ENCODE measurements around the gene PGA4. TPM values are rescaled to one million over a fixed set of nuclear protein-coding genes. Genes with fewer than 3 reads are reported as not detected.

Gene PGA4
- total and polyA plus RNA-seq, 4 donors = 0.33 to 4.5 (median 1.8) TPM; not detected in 1

DNA sequence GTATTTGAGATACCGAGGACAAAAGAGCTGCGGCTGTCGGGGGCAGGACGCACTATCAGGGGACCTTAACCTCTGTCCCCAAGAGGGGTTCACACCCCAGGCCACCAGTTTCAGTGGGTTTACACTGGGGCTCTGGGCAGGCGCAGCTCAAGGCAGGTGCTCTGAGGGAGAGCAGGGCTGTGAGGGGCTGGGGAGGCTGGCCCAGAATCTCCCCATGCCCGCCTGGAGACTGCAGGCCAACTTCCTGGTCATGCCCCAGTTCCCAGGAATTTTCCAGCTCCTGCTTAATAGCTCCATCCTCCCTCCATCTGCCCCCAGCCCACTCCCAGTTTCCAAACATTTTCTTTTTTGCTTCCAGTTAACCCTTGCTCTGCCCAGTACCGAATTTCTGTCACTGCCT is 26.4 kb upstream of the PGA4 start:
- Histone ChIP-seq H3K9ac (ENCODE audit: low read depth in 1 of 2, low read length in 2 of 2) (no peak overlapping the region), H3K4me3 (ENCODE audit: low read depth in 1 of 3, low read length in 3 of 3) (no peak overlapping the region), H3K27me3 (ENCODE audit: control insufficient read depth in 4 of 4, insufficient read depth in 4 of 4, low read length in 3 of 4) (no peaks in the 10 kb centered on the region), H3K36me3 (ENCODE audit: control insufficient read depth in 4 of 4, insufficient read depth in 3 of 4, low read depth in 1 of 4, low read length in 3 of 4) (no peaks in the 10 kb centered on the region), H3K27ac (ENCODE audit: low read depth in 1 of 2, low read length in 2 of 2) (no peak overlapping the region), H3K4me1 (ENCODE audit: control insufficient read depth in 4 of 4, insufficient read depth in 4 of 4, low read length in 3 of 4) (no peaks in the 10 kb centered on the region), H3K9me3 (ENCODE audit: control insufficient read depth in 4 of 4, low read length in 3 of 4) (no peaks in the 10 kb centered on the region)
- TF ChIP-seq NR2F2 (IDR thresholded peaks at IDR 0.05) (no peak), YY1 (IDR thresholded peaks at IDR 0.05) (no peak), RXRA (IDR thresholded peaks at IDR 0.05) (no peak), SP1 (IDR thresholded peaks at IDR 0.05) (no peak), HNF4A (conservative IDR thresholded peaks at IDR 0.05) (no peak), HNF4G (IDR thresholded peaks at IDR 0.05) (no peak), TAF1 (conservative IDR thresholded peaks at IDR 0.05) (no peak), RAD21 (IDR thresholded peaks at IDR 0.05) (no peak), EGR1 (IDR thresholded peaks at IDR 0.05; ENCODE audit: low read depth in 2 of 2) (no peak), JUND (IDR thresholded peaks at IDR 0.05) (no peak), FOXA2 (IDR thresholded peaks at IDR 0.05) (no peak)
- TF ChIP-seq, protein P1, sequence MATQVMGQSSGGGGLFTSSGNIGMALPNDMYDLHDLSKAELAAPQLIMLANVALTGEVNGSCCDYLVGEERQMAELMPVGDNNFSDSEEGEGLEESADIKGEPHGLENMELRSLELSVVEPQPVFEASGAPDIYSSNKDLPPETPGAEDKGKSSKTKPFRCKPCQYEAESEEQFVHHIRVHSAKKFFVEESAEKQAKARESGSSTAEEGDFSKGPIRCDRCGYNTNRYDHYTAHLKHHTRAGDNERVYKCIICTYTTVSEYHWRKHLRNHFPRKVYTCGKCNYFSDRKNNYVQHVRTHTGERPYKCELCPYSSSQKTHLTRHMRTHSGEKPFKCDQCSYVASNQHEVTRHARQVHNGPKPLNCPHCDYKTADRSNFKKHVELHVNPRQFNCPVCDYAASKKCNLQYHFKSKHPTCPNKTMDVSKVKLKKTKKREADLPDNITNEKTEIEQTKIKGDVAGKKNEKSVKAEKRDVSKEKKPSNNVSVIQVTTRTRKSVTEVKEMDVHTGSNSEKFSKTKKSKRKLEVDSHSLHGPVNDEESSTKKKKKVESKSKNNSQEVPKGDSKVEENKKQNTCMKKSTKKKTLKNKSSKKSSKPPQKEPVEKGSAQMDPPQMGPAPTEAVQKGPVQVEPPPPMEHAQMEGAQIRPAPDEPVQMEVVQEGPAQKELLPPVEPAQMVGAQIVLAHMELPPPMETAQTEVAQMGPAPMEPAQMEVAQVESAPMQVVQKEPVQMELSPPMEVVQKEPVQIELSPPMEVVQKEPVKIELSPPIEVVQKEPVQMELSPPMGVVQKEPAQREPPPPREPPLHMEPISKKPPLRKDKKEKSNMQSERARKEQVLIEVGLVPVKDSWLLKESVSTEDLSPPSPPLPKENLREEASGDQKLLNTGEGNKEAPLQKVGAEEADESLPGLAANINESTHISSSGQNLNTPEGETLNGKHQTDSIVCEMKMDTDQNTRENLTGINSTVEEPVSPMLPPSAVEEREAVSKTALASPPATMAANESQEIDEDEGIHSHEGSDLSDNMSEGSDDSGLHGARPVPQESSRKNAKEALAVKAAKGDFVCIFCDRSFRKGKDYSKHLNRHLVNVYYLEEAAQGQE (IDR thresholded peaks at IDR 0.05) = no peak
- TF ChIP-seq, protein P2, sequence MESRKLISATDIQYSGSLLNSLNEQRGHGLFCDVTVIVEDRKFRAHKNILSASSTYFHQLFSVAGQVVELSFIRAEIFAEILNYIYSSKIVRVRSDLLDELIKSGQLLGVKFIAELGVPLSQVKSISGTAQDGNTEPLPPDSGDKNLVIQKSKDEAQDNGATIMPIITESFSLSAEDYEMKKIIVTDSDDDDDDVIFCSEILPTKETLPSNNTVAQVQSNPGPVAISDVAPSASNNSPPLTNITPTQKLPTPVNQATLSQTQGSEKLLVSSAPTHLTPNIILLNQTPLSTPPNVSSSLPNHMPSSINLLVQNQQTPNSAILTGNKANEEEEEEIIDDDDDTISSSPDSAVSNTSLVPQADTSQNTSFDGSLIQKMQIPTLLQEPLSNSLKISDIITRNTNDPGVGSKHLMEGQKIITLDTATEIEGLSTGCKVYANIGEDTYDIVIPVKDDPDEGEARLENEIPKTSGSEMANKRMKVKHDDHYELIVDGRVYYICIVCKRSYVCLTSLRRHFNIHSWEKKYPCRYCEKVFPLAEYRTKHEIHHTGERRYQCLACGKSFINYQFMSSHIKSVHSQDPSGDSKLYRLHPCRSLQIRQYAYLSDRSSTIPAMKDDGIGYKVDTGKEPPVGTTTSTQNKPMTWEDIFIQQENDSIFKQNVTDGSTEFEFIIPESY (IDR thresholded peaks at IDR 0.05) = no peak
- TF ChIP-seq, protein P3, sequence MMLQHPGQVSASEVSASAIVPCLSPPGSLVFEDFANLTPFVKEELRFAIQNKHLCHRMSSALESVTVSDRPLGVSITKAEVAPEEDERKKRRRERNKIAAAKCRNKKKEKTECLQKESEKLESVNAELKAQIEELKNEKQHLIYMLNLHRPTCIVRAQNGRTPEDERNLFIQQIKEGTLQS (IDR thresholded peaks at IDR 0.05) = no peak
- DNase-seq (ENCODE audit: low spot score) = no peak
- 80% methylated on average over 7 of the region's 7 CpGs for WGBS

DNA sequence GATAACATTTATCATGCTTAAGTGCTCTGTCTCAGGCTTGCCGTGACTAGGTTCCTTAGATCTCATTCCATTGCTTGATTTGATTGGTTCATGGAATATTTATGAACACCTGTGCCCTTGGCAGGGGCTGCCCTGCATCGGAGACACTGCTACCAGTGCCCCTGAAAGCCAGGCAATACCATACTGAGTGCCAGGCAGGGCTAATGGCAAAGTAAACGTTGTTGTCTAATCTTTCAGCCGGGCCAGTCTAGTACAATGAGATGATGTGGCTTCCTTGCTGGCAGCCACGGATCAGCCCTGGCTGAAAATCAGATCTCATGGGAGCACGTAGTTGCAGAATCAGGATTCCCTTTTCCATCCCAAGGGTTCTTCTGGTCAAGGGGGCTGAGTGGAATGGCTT is 23.8 kb upstream of the PGA4 start:
- no peaks in the 10 kb centered on the region for H3K27me3 ChIP-seq (ENCODE audit: control insufficient read depth in 4 of 4, insufficient read depth in 4 of 4, low read length in 3 of 4)
- no peak overlapping the region for H3K27ac ChIP-seq (ENCODE audit: low read depth in 1 of 2, low read length in 2 of 2)
- H3K9me3 ChIP-seq (ENCODE audit: control insufficient read depth in 4 of 4, low read length in 3 of 4) = no peaks in the 10 kb centered on the region
- H3K4me3 ChIP-seq (ENCODE audit: low read depth in 1 of 3, low read length in 3 of 3) = no peak overlapping the region
- no peaks in the 10 kb centered on the region for H3K4me1 ChIP-seq (ENCODE audit: control insufficient read depth in 4 of 4, insufficient read depth in 4 of 4, low read length in 3 of 4)
- TF ChIP-seq FOXA2 (IDR thresholded peaks at IDR 0.05) = no peak
- no peak for DNase-seq (ENCODE audit: low spot score)
- no peaks in the 10 kb centered on the region for H3K36me3 ChIP-seq (ENCODE audit: control insufficient read depth in 4 of 4, insufficient read depth in 3 of 4, low read depth in 1 of 4, low read length in 3 of 4)
- WGBS = 72% methylated on average over 6 of the region's 6 CpGs
- H3K9ac ChIP-seq (ENCODE audit: low read depth in 1 of 2, low read length in 2 of 2) = no peak overlapping the region

DNA sequence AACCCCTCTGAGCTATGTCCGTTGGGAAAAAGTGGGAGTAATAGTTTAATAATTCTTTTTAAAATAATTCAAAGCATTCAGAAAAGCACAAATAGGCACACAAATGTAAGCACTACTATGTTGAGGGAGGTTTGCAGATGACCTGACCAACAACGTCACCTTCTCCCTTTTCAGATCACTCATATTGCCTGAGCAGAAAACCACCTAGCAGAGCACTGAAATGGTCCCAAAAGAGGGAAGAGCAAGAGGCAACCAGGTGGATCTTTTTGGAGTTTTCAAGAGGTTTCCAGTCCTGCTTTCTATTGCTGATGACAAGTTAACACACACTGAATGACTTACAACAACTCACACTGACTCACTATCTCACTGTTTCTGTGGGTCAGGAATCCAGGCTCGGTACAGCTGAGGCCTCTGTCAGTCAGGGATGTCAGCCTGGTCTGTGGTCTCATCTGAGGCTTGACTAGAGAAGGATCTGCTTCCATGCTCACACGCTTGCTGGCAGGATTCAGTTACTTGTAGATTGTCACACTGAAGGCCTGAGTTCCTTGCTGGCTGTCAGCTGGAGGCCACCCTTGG is 23.1 kb upstream of the PGA4 start:
- no peak for DNase-seq (ENCODE audit: low spot score)
- WGBS = 86% methylated on average over 4 of the region's 4 CpGs
- TF ChIP-seq, protein P2 (IDR thresholded peaks at IDR 0.05) = no peak
- TF ChIP-seq RAD21 (IDR thresholded peaks at IDR 0.05) (no peak), FOXA2 (IDR thresholded peaks at IDR 0.05) (no peak), YY1 (IDR thresholded peaks at IDR 0.05) (no peak), FOXA1 (IDR thresholded peaks at IDR 0.05) (no peak), TAF1 (conservative IDR thresholded peaks at IDR 0.05) (no peak), GABPA (IDR thresholded peaks at IDR 0.05 in 1 of 2, conservative IDR thresholded peaks at IDR 0.05 in 1 of 2) (no peak), RXRA (IDR thresholded peaks at IDR 0.05) (no peak), HNF4G (IDR thresholded peaks at IDR 0.05) (no peak), SP1 (IDR thresholded peaks at IDR 0.05) (no peak), NR2F2 (IDR thresholded peaks at IDR 0.05) (no peak), HNF4A (conservative IDR thresholded peaks at IDR 0.05) (no peak)
- TF ChIP-seq, protein P4, sequence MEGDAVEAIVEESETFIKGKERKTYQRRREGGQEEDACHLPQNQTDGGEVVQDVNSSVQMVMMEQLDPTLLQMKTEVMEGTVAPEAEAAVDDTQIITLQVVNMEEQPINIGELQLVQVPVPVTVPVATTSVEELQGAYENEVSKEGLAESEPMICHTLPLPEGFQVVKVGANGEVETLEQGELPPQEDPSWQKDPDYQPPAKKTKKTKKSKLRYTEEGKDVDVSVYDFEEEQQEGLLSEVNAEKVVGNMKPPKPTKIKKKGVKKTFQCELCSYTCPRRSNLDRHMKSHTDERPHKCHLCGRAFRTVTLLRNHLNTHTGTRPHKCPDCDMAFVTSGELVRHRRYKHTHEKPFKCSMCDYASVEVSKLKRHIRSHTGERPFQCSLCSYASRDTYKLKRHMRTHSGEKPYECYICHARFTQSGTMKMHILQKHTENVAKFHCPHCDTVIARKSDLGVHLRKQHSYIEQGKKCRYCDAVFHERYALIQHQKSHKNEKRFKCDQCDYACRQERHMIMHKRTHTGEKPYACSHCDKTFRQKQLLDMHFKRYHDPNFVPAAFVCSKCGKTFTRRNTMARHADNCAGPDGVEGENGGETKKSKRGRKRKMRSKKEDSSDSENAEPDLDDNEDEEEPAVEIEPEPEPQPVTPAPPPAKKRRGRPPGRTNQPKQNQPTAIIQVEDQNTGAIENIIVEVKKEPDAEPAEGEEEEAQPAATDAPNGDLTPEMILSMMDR (IDR thresholded peaks at IDR 0.05; ENCODE audit: low read depth, low read length, missing input control) = no peak

More for the DNA sequence above, 23.1 kb upstream of the PGA4 start:
- Histone ChIP-seq H3K36me3 (ENCODE audit: control insufficient read depth in 4 of 4, insufficient read depth in 3 of 4, low read depth in 1 of 4, low read length in 3 of 4) (no peaks in the 10 kb centered on the region), H3K4me1 (ENCODE audit: control insufficient read depth in 4 of 4, insufficient read depth in 4 of 4, low read length in 3 of 4) (no peaks in the 10 kb centered on the region), H3K27ac (ENCODE audit: low read depth in 1 of 2, low read length in 2 of 2) (no peak overlapping the region), H3K4me3 (ENCODE audit: low read depth in 1 of 3, low read length in 3 of 3) (no peak overlapping the region), H3K9me3 (ENCODE audit: control insufficient read depth in 4 of 4, low read length in 3 of 4) (no peaks in the 10 kb centered on the region), H3K27me3 (ENCODE audit: control insufficient read depth in 4 of 4, insufficient read depth in 4 of 4, low read length in 3 of 4) (no peaks in the 10 kb centered on the region), H3K9ac (ENCODE audit: low read depth in 1 of 2, low read length in 2 of 2) (no peak overlapping the region)

Measured in liver (tissue), 9 donors.